Measurements from ENCODE around the gene COL4A1.

The COL4A1 gene

GRCh38 chr13:110306960-110307766 is at the start of gene COL4A1, which contains the start of gene COL4A2:
TSS of gene COL4A1 (minus strand) at chr13:110307157. CDS start at chr13:110307027, 130 bp downstream.
TSS of gene COL4A2 (plus strand) at chr13:110307284. CDS start at chr13:110307904, 620 bp downstream.
- DNase-seq (ENCODE audit: low read depth in 2 of 3, low spot score in 2 of 3) = no peak

GRCh38 chr13:110356362-110356761 is 49.4 kb upstream of the COL4A1 start:
- DNase-seq (ENCODE audit: low read depth in 2 of 3, low spot score in 2 of 3) = no peak

GRCh38 chr13:110354715-110355473 is 47.9 kb upstream of the COL4A1 start:
- DNase-seq (ENCODE audit: low read depth in 2 of 3, low spot score in 2 of 3) = no peak

- DNase-seq (ENCODE audit: low read depth in 2 of 3, low spot score in 2 of 3) = no peak
Observed at GRCh38 chr13:110354123-110354627, 47.2 kb upstream of the COL4A1 start.

- DNase-seq (ENCODE audit: low read depth in 2 of 3, low spot score in 2 of 3) = no peak
Observed at GRCh38 chr13:110353339-110353977, 46.5 kb upstream of the COL4A1 start.

DNA sequence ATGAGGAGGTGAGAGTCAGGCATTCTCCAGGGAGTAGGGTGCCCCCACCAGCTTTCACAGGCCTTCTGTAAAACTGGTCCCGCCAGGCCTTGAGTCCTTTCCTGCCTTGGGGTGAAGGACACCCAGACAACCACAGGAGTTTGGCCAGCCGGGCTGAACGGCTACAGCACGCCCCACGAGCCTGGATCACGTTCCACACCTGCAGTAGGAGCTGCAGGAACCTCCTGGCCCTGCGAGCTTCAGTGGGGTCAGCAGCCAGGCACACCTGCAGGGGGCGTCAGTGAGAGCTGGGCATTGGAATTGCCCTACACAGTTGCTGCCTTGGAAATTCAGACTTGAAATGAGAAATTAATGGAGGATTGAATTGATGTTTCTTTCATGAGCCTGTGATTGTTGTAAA is 45.8 kb upstream of the COL4A1 start:
- DNase-seq (ENCODE audit: low read depth in 2 of 3, low spot score in 2 of 3) = no peak

- DNase-seq (ENCODE audit: low read depth in 2 of 3, low spot score in 2 of 3) = no peak
Observed at GRCh38 chr13:110351636-110352420, 44.9 kb upstream of the COL4A1 start.

DNA sequence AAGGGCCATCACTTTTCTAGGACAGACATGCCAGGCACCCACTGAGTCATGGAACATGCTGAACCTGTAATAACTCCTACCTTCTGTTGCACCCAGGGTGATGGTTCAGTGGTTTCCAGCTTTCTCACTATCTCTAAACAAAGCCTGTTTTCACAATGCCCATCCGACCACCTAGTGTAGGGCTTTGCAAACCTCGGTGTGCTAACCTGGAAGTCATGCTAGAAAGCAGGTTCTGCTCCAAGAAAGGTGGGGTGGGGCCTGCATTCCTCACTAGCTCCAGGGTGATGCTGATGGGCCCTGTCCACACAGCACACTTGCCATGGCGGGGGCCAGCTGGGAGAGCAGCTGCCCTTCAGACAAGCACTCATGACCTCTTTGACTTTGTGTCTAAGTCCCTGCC is 43.6 kb upstream of the COL4A1 start:
- DNase-seq (ENCODE audit: low read depth in 2 of 3, low spot score in 2 of 3) = no peak

DNA sequence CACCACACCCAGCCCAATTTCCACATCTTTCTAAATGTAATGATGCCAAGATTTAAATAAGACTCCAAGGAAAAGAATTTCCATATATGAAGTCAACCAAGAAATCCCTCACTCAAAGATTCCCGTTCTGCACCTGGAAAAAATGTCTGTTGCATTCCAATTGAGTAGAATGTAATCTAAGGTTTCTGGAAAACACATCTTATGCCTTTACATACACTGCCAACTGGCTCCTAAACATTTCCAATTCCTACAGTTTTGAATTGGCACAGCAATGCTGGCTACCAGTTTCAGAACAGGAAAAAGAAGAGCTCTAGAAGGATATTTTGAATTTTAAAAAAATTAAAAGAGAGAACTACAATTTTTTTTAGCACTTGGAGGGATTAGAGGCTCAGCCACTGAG is 43.1 kb upstream of the COL4A1 start:
- DNase-seq (ENCODE audit: low read depth in 2 of 3, low spot score in 2 of 3) = no peak

- DNase-seq (ENCODE audit: low read depth in 2 of 3, low spot score in 2 of 3) = no peak
Observed at GRCh38 chr13:110349239-110349638, 42.3 kb upstream of the COL4A1 start.

DNA sequence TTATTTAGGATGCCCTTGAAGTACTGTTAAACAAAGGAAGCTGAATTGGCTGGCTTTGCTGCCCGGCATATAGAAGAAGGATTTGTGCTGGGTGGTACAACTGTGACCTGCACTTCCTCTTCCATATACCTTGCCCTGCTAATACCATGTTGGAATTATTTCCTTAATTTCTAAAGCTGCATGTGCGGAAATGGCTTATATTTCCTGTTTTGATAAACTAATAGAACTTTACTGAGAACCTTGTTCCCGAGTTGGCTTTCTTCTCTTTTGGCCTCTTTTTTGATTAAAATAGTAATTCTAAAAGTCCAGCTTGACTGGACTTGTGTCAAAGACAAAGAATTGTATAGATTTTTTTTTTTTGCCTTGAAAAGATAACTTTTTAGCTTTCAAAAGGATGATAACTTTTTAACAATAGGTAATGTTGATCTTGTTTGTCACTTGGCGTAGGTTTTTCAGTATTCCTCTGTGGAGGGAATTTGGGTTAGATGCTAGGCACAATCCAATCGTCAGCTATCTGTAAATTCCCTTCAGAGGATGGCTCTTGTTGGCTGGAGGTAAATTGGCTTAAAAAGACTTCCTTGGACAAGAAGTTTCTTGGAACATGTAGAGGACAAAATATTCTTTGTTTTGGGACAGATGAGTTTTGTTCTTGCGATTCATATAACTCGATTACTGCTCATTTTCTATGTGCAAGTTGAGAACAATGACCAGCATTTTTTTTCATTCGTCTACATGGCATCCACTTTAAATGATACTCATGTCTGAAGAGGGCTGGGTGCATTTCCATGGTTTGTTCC is 41.5 kb upstream of the COL4A1 start:
- no peak for DNase-seq (ENCODE audit: low read depth in 2 of 3, low spot score in 2 of 3)

GRCh38 chr13:110347535-110348308 is 40.8 kb upstream of the COL4A1 start:
- no peak for DNase-seq (ENCODE audit: low read depth in 2 of 3, low spot score in 2 of 3)

GRCh38 chr13:110347088-110347487 is 40.1 kb upstream of the COL4A1 start:
- DNase-seq (ENCODE audit: low read depth in 2 of 3, low spot score in 2 of 3) = no peak

GRCh38 chr13:110346661-110347067 is 39.7 kb upstream of the COL4A1 start:
- DNase-seq (ENCODE audit: low read depth in 2 of 3, low spot score in 2 of 3) = no peak

- no peak for DNase-seq (ENCODE audit: low read depth in 2 of 3, low spot score in 2 of 3)
Observed at GRCh38 chr13:110345701-110346100, 38.7 kb upstream of the COL4A1 start.

- DNase-seq (ENCODE audit: low read depth in 2 of 3, low spot score in 2 of 3) = no peak
Observed at GRCh38 chr13:110345266-110345665, 38.3 kb upstream of the COL4A1 start.

DNA sequence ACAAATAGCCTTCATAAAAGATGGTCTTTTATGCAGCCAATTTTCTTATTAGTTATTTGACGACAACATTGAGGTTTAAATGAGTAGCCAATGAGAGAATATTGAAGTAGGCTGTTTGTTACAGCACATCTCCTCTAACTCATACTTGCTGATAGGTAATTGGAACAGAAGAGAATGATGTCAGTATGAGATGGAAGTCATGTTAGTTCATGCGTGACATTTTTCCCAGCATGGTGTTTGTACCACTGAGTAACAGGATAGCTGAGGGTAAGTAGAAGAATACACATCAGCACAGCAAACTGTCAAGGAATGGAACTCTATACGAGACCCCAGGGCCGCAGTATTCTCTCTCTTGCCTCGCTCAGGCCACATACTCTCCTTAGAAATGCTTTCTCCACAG is 37.4 kb upstream of the COL4A1 start:
- no peak for DNase-seq (ENCODE audit: low read depth in 2 of 3, low spot score in 2 of 3)

GRCh38 chr13:110343241-110343865 is 36.4 kb upstream of the COL4A1 start:
- DNase-seq (ENCODE audit: low read depth in 2 of 3, low spot score in 2 of 3) = no peak

DNA sequence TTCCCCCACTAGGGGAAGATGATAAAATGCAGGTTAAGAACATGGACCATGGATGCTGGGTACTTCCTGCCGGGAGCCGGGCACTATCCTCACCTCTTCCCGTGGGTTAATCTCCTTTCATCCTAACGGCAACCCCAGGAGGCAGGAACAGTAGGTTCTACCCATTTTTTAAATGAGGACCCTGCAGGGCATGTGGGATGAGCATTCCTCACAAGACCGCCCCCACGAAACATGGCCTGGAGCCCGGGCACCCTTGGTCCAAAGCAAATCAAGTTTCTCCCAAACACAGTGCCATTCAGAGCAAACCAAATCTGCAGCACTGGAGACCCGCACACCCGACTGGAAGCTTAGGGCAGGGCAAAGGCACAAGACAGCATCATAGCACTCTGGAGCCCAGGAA is 35.5 kb upstream of the COL4A1 start:
- no peak for DNase-seq (ENCODE audit: low read depth in 2 of 3, low spot score in 2 of 3)
